HEK293 (cell line): Measurements from ENCODE around the gene CASS4.
A peak's percentile ranks its signal among the peaks of the same experiment; 100 is the strongest.

Experiments used
- BCL11B ChIP-seq: fragments of 450-650 bp; formaldehyde crosslinking; IDR thresholded peaks from 2 replicates; pipeline ENCODE4 v1.5.1; 2016; ENCODE audit warnings: low read depth, missing biosample characterization, missing genetic modification characterization
- BCL6B ChIP-seq: fragments of 450-650 bp; formaldehyde crosslinking; IDR thresholded peaks from 2 replicates; pipeline ENCODE4 v1.5.1; 2017; ENCODE audit warnings: missing biosample characterization, missing genetic modification characterization
- GLI4 ChIP-seq: fragments of 450-650 bp; formaldehyde crosslinking; IDR thresholded peaks from 2 replicates; pipeline ENCODE4 v1.5.1; 2016; ENCODE audit warnings: missing biosample characterization, missing genetic modification characterization
- HOXD13 ChIP-seq: sonication (generic); formaldehyde crosslinking; IDR thresholded peaks from 2 replicates; pipeline ENCODE4 v1.8.0; 2022; ENCODE audit warnings: missing genetic modification reagents, borderline replicate concordance
- KLF10 ChIP-seq: fragments of 450-650 bp; IDR thresholded peaks from 2 replicates; pipeline ENCODE4 v1.5.1; 2018; ENCODE audit warnings: missing biosample characterization, mild to moderate bottlenecking, missing genetic modification characterization
- KLF8 ChIP-seq: fragments of 450-650 bp; formaldehyde crosslinking; IDR thresholded peaks from 2 replicates; pipeline ENCODE4 v1.5.1; 2016; ENCODE audit warnings: missing biosample characterization, missing genetic modification characterization
- RBAK ChIP-seq: fragments of 450-650 bp; formaldehyde crosslinking; IDR thresholded peaks from 2 replicates; pipeline ENCODE4 v1.5.1; 2016; ENCODE audit warnings: missing biosample characterization, missing genetic modification characterization
- SP3 ChIP-seq: fragments of 450-650 bp; formaldehyde crosslinking; IDR thresholded peaks from 2 replicates; pipeline ENCODE4 v1.5.1; 2016; ENCODE audit warnings: missing biosample characterization, missing genetic modification characterization
- YY2 ChIP-seq: fragments of 450-650 bp; formaldehyde crosslinking; IDR thresholded peaks from 2 replicates; pipeline ENCODE4 v1.5.1; 2016; ENCODE audit warnings: missing biosample characterization, missing genetic modification characterization
- ZBTB17 ChIP-seq: fragments of 450-650 bp; formaldehyde crosslinking; IDR thresholded peaks from 2 replicates; pipeline ENCODE4 v1.5.1; 2016; ENCODE audit warnings: missing biosample characterization, missing genetic modification characterization
- ZBTB44 ChIP-seq: fragments of 450-650 bp; IDR thresholded peaks from 2 replicates; pipeline ENCODE4 v1.5.1; 2018; ENCODE audit warnings: missing biosample characterization, mild to moderate bottlenecking, missing genetic modification characterization
- ZBTB6 ChIP-seq: fragments of 450-650 bp; formaldehyde crosslinking; IDR thresholded peaks from 2 replicates; pipeline ENCODE4 v1.5.1; 2017; ENCODE audit warnings: missing biosample characterization, missing genetic modification characterization
- ZFP3 ChIP-seq: fragments of 450-650 bp; formaldehyde crosslinking; IDR thresholded peaks from 2 replicates; pipeline ENCODE4 v1.5.1; 2016; ENCODE audit warnings: low read depth, missing biosample characterization, missing genetic modification characterization
- ZFP37 ChIP-seq: fragments of 450-650 bp; formaldehyde crosslinking; IDR thresholded peaks from 2 replicates; pipeline ENCODE4 v1.5.1; 2016; ENCODE audit warnings: missing biosample characterization, missing genetic modification characterization
- ZFP69B ChIP-seq: fragments of 450-650 bp; formaldehyde crosslinking; IDR thresholded peaks from 2 replicates; pipeline ENCODE4 v1.5.1; 2016; ENCODE audit warnings: missing biosample characterization, missing genetic modification characterization
- ZNF133 ChIP-seq: fragments of 450-650 bp; formaldehyde crosslinking; IDR thresholded peaks from 2 replicates; pipeline ENCODE4 v1.5.1; 2016; ENCODE audit warnings: missing biosample characterization, missing genetic modification characterization
- ZNF155 ChIP-seq: fragments of 450-650 bp; formaldehyde crosslinking; IDR thresholded peaks from 2 replicates; pipeline ENCODE4 v1.5.1; 2016; ENCODE audit warnings: missing biosample characterization, missing genetic modification characterization
- ZNF174 ChIP-seq: fragments of 450-650 bp; formaldehyde crosslinking; IDR thresholded peaks from 2 replicates; pipeline ENCODE4 v1.5.0; 2017; ENCODE audit warnings: missing biosample characterization, mild to moderate bottlenecking, missing genetic modification characterization
- ZNF19 ChIP-seq: fragments of 450-650 bp; formaldehyde crosslinking; IDR thresholded peaks from 2 replicates; pipeline ENCODE4; 2016; ENCODE audit warnings: missing biosample characterization, missing genetic modification characterization, low read depth
- ZNF26 ChIP-seq: fragments of 450-650 bp; formaldehyde crosslinking; IDR thresholded peaks from 2 replicates; pipeline ENCODE4 v1.5.1; 2016; ENCODE audit warnings: missing biosample characterization, missing genetic modification characterization
- ZNF266 ChIP-seq: fragments of 450-650 bp; formaldehyde crosslinking; IDR thresholded peaks from 2 replicates; pipeline ENCODE4 v1.5.1; 2016; ENCODE audit warnings: missing biosample characterization, missing genetic modification characterization, low read depth
- ZNF274 ChIP-seq, 2 experiments: fragments of 200-500 bp in 1 of 2; fragments of 450-650 bp in 1 of 2; sonication (Bioruptor generic) in 1 of 2; formaldehyde crosslinking in 1 of 2; IDR thresholded peaks; 2 replicates each; pipeline versions ENCODE4 v1.5.1 to v1.6.1; 2014 to 2016; ENCODE audit warnings: borderline replicate concordance in 1 of 2, inconsistent platforms in 1 of 2, low read length in 1 of 2, missing biosample characterization in 1 of 2, missing genetic modification characterization in 1 of 2
- ZNF302 ChIP-seq: fragments of 450-650 bp; formaldehyde crosslinking; IDR thresholded peaks from 2 replicates; pipeline ENCODE4 v1.5.1; 2016; ENCODE audit warnings: missing biosample characterization, missing genetic modification characterization, low read depth
- ZNF362 ChIP-seq: fragments of 450-650 bp; formaldehyde crosslinking; IDR thresholded peaks from 2 replicates; pipeline ENCODE4 v1.5.1; 2016; ENCODE audit warnings: missing biosample characterization, missing genetic modification characterization
- ZNF391 ChIP-seq: fragments of 450-650 bp; formaldehyde crosslinking; IDR thresholded peaks from 2 replicates; pipeline ENCODE4 v1.5.1; 2016; ENCODE audit warnings: low read depth, missing biosample characterization, missing genetic modification characterization, borderline replicate concordance
- ZNF426 ChIP-seq: fragments of 450-650 bp; formaldehyde crosslinking; IDR thresholded peaks from 2 replicates; pipeline ENCODE4 v1.5.1; 2017; ENCODE audit warnings: missing biosample characterization, missing genetic modification characterization, mild to moderate bottlenecking, inconsistent platforms, moderate library complexity
- ZNF473 ChIP-seq: fragments of 450-650 bp; formaldehyde crosslinking; IDR thresholded peaks from 2 replicates; pipeline ENCODE4 v1.5.1; 2017; ENCODE audit warnings: missing biosample characterization, missing genetic modification characterization
- ZNF501 ChIP-seq: fragments of 450-650 bp; formaldehyde crosslinking; IDR thresholded peaks from 2 replicates; pipeline ENCODE4 v1.5.1; 2016; ENCODE audit warnings: missing biosample characterization, missing genetic modification characterization
- ZNF521 ChIP-seq: fragments of 450-650 bp; formaldehyde crosslinking; IDR thresholded peaks from 2 replicates; pipeline ENCODE4 v1.5.1; 2017; ENCODE audit warnings: missing biosample characterization, mild to moderate bottlenecking, missing genetic modification characterization
- ZNF549 ChIP-seq: fragments of 450-650 bp; IDR thresholded peaks from 2 replicates; pipeline ENCODE4 v1.5.1; 2018; ENCODE audit warnings: missing biosample characterization, missing genetic modification characterization, mild to moderate bottlenecking, inconsistent platforms, moderate library complexity
- ZNF558 ChIP-seq: fragments of 450-650 bp; formaldehyde crosslinking; IDR thresholded peaks from 2 replicates; pipeline ENCODE4 v1.5.1; 2016; ENCODE audit warnings: missing biosample characterization, missing genetic modification characterization
- ZNF707 ChIP-seq: fragments of 450-650 bp; formaldehyde crosslinking; IDR thresholded peaks from 2 replicates; pipeline ENCODE4 v1.5.1; 2016; ENCODE audit warnings: missing biosample characterization, missing genetic modification characterization
- ZNF768 ChIP-seq: fragments of 450-650 bp; formaldehyde crosslinking; IDR thresholded peaks from 2 replicates; pipeline ENCODE4 v1.5.1; 2018; ENCODE audit warnings: missing biosample characterization, mild to moderate bottlenecking, missing genetic modification characterization
- ZSCAN16 ChIP-seq: fragments of 450-650 bp; formaldehyde crosslinking; IDR thresholded peaks from 2 replicates; pipeline ENCODE4 v1.5.1; 2016; ENCODE audit warnings: missing biosample characterization, missing genetic modification characterization
- ZXDB ChIP-seq: fragments of 450-650 bp; formaldehyde crosslinking; IDR thresholded peaks from 2 replicates; pipeline ENCODE4 v1.5.1; 2016; ENCODE audit warnings: missing biosample characterization, missing genetic modification characterization

Gene CASS4

GRCh38 chr20:56392132-56392880 lies 19.8 kb upstream of the CASS4 start, which contains the start of the genes AURKA and CSTF1 (continued):
- no peak for TF ChIP-seq BCL6B (tag by site-specific recombination)
- TF ChIP-seq GLI4 (tag by site-specific recombination), result no peak
- no peak for TF ChIP-seq ZNF473
- no peak for TF ChIP-seq ZNF26
- TF ChIP-seq KLF8 (tag by site-specific recombination), result peak; percentile 31; the same call in 1 of the 2 replicates
- TF ChIP-seq ZNF707, result no peak
- TF ChIP-seq HOXD13 (CRISPR knock-in tag), result peak; percentile 87
- TF ChIP-seq ZXDB (tag by site-specific recombination), result peak; percentile 97
- no peak for TF ChIP-seq ZNF133
- no peak for TF ChIP-seq ZNF266
- TF ChIP-seq ZNF302, result no peak
- TF ChIP-seq ZBTB6 (tag by site-specific recombination), result peak; percentile 61; the same call in 1 of the 2 replicates
- peak; percentile 78 for TF ChIP-seq SP3 (tag by site-specific recombination)
- no peak for TF ChIP-seq ZNF426 (tag by site-specific recombination)
- TF ChIP-seq ZNF549 (tag by site-specific recombination), result no peak
- peak; percentile 44; the same call in 1 of the 2 replicates for TF ChIP-seq ZNF558 (tag by site-specific recombination)
- TF ChIP-seq ZNF19 (tag by site-specific recombination), result no peak
- TF ChIP-seq ZNF521, result no peak
- no peak for TF ChIP-seq ZFP3 (tag by site-specific recombination)
- TF ChIP-seq ZBTB44 (tag by site-specific recombination), result no peak
- TF ChIP-seq ZFP37 (tag by site-specific recombination), result 0 out of 2 replicates have a peak, but pooled peaks have one; percentile 23
- TF ChIP-seq ZNF768 (tag by site-specific recombination), result no peak
- TF ChIP-seq YY2, result peak; percentile 95
- TF ChIP-seq ZNF391 (tag by site-specific recombination), result no peak; the same call in 1 of the 2 replicates
- no peak for TF ChIP-seq ZSCAN16 (tag by site-specific recombination)
- no peak for TF ChIP-seq BCL11B (tag by site-specific recombination)
- no peak for TF ChIP-seq ZNF174 (tag by site-specific recombination)
- TF ChIP-seq RBAK (tag by site-specific recombination), result no peak
- no peak for TF ChIP-seq ZNF501 (tag by site-specific recombination)
- TF ChIP-seq ZFP69B, result peak; percentile 55; the same call in 1 of the 2 replicates
- peak; percentile 100 for TF ChIP-seq ZBTB17 (tag by site-specific recombination)
- TF ChIP-seq ZNF362, result no peak
- TF ChIP-seq KLF10 (tag by site-specific recombination), result peak; percentile 6; the same call in 1 of the 2 replicates
- TF ChIP-seq ZNF155 (tag by site-specific recombination), result no peak
- TF ChIP-seq ZNF274 (IDR thresholded peaks at IDR 0.05; ENCODE audit: low read length), result no peak
- no peak for TF ChIP-seq ZNF274 (tag by site-specific recombination; IDR thresholded peaks at IDR 0.05; ENCODE audit: borderline replicate concordance)
